ENCODE measurements around the gene MYBPHL.

MYBPHL gene

DNA sequence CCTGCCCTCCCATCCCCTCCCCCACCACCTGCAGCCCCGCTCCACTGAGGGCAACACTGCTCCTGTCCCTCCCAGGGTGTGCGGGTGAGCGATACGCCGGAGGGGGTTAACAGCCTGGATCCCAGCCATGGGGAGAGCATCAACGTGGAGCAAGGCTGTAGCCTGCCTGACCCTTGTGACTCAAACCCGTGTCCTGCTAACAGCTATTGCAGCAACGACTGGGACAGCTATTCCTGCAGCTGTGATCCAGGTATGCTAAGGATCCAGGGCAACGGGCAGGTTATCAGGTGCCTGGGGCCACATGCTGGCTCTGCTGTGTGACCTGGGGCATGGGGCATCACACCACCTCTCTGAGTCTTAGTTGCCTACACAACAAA lies 42.4 kb downstream of the MYBPHL start:
- no peak for DNase-seq (ENCODE audit: low read depth in 2 of 2)

DNA sequence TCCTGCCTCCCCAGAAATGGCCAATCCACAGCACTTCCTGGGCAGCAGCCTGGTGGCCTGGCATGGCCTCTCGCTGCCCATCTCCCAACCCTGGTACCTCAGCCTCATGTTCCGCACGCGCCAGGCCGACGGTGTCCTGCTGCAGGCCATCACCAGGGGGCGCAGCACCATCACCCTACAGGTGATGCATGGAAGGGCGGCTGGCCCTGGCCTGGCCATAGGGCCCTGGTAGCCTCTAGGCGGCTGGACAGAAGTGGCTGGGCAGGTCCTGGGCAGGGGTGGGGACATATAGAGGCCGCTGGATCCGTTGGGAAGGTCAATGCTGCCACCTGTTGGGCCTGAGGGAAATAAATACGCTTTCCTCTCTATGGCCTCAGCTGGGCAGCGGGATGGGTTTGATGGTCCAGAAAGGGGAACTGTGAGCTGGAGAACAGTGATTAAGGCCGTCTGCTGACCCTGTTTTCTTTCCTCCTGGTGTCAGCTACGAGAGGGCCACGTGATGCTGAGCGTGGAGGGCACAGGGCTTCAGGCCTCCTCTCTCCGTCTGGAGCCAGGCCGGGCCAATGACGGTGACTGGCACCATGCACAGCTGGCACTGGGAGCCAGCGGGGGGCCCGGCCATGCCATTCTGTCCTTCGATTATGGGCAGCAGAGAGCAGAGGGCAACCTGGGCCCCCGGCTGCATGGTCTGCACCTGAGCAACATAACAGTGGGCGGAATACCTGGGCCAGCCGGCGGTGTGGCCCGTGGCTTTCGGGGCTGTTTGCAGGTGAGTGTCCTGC lies 43.0 kb downstream of the MYBPHL start:
- DNase-seq (ENCODE audit: low read depth in 2 of 2) = peak; percentile 69 to 78

DNA sequence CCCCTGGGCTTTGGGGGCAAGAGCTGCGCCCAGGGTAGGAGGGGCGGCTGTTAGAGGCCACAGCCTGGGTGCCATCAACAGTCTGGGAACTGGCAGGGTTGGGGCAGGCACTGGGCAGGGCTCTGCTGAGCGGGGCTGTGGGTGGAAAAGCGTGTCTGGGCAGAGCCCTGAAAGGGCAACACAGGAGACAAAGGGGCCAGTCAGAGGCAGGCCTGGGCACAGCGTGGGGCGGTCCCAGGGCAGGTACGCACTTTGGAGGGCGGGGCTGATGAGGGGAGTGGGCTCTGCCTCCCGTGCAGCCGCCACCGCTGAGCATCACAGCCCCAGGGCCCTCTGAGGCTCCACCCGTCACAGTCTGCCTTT lies 43.6 kb downstream of the MYBPHL start:
- DNase-seq (ENCODE audit: low read depth in 2 of 2) = no peak

DNA sequence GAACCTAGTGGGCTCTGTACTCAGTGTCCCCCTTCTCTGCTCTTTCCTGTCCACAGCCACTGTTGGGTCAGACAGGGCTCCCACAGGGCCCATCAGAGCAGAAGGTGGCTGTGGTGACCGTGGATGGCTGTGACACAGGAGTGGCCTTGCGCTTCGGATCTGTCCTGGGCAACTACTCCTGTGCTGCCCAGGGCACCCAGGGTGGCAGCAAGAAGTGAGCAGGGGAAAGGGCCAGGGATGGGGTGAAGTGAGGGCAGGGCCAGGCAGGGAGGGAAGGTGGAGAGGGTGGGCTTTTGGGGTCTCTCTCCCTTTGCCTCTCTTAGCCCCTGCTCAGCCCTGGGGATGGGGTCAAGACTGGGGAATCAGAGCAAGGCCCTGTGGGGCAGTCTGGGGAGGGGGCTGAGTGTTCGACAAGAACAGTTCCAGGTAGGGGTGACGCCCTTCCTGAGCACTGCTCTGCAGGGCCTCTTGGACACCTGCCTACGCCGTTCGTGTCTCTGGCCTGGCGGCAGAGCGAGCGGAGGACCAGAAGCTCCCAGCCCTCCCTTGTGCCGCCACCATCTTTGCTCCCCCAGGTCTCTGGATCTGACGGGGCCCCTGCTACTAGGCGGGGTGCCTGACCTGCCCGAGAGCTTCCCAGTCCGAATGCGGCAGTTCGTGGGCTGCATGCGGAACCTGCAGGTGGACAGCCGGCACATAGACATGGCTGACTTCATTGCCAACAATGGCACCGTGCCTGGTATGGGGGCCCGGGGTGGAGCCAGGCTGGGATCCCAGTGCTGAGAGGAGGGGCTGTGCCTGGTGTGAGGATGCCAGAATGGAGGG lies 44.4 kb downstream of the MYBPHL start:
- DNase-seq (ENCODE audit: low read depth in 2 of 2) = no peak

DNA sequence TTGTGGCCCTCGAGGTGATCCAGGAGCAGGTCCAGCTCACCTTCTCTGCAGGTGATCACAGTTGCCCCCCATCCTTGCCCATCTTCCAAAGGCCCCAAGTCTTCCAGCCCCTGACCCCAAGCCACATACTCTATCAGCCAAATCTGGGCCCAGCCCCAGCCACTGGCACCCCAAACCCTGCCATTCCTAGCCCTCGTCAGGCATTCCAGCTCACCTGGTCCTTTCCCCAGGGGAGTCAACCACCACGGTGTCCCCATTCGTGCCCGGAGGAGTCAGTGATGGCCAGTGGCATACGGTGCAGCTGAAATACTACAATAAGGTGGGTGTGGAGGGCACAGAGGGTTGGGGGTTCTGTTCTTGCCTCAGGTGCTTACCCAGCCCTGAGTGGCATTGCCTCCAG lies 45.2 kb downstream of the MYBPHL start:
- no peak for DNase-seq (ENCODE audit: low read depth in 2 of 2)

DNA sequence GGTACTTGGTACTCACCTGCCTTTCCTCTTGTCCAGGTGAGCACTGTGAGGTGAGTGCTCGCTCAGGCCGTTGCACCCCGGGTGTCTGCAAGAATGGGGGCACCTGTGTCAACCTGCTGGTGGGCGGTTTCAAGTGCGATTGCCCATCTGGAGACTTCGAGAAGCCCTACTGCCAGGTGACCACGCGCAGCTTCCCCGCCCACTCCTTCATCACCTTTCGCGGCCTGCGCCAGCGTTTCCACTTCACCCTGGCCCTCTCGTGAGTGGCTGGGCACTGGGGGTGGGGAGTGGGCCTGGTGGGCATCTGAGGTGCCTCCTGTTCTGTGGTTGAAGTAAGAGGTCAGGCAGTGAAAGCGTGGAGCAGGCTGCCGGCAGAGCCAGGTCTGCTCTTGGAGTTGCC lies 45.8 kb downstream of the MYBPHL start:
- no peak for DNase-seq (ENCODE audit: low read depth in 2 of 2)

DNA sequence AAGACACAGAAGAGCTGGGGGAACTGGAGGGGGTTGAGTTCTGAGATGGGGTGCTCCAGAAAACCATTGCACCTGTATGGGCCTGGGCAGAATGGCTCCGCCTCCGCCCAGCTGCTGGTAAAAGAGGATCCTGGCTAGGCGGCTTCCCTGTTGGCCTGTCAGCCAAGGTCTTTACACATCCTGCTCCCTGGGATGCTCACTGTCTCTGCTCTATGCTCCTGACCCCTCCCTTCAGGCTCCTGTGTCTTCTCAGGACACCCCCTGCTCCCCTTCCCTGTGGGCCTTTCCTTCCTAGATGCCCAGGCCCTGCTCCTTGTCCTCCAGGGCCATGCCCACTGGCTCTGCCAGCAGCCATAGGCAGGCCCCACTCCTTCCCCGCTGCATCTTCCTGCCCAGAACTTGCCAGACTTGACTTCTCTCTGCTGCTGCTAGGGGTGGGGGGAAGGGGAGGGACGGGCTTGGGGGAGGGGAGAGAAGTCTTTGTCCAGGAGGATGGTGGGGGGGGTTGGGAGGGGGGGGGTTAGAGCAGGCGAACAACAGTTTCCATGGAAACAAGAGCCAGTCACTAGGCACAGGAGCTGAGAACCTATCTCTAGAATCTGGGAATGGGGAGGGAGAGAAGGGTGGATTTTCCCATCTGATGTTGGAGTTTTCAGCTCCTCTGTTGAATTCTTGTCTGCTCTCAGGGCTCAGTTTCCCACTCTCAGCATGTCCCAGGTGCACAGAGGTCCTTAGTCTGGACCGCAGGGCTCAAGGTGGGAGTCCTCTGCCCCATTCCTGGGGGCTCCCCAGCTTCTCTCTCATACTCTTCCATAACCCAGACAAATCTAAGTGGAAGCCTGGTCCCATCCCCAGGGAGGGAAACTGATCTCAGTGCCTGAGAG lies 46.9 kb downstream of the MYBPHL start:
- no peak for DNase-seq (ENCODE audit: low read depth in 2 of 2)

DNA sequence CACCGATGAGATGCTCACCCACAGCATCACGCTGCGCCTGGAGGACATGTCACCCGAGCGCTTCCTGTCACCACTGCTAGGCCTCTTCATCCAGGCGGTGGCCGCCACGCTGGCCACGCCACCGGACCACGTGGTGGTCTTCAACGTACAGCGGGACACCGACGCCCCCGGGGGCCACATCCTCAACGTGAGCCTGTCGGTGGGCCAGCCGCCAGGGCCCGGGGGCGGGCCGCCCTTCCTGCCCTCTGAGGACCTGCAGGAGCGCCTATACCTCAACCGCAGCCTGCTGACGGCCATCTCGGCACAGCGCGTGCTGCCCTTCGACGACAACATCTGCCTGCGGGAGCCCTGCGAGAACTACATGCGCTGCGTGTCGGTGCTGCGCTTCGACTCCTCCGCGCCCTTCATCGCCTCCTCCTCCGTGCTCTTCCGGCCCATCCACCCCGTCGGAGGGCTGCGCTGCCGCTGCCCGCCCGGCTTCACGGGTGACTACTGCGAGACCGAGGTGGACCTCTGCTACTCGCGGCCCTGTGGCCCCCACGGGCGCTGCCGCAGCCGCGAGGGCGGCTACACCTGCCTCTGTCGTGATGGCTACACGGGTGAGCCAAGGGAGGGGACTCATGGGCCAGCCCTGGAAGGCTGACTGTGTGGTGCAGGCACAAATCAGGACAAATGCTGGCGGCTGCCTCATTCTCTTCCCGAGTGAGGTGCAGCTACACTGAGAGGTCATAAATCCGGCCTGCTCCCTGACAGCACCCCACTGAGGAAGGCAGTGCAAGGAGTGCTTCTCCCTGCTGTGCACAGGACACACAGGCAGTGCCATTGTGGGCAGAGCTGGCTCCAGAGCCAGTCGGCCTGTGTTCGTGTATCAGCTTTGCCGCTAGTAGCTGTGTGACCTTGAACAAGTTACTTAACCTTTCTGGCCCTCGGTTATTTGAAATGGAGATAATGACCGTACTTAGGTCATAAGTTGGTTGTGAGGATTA lies 48.0 kb downstream of the MYBPHL start:
- DNase-seq (ENCODE audit: low read depth in 2 of 2) = no peak

DNA sequence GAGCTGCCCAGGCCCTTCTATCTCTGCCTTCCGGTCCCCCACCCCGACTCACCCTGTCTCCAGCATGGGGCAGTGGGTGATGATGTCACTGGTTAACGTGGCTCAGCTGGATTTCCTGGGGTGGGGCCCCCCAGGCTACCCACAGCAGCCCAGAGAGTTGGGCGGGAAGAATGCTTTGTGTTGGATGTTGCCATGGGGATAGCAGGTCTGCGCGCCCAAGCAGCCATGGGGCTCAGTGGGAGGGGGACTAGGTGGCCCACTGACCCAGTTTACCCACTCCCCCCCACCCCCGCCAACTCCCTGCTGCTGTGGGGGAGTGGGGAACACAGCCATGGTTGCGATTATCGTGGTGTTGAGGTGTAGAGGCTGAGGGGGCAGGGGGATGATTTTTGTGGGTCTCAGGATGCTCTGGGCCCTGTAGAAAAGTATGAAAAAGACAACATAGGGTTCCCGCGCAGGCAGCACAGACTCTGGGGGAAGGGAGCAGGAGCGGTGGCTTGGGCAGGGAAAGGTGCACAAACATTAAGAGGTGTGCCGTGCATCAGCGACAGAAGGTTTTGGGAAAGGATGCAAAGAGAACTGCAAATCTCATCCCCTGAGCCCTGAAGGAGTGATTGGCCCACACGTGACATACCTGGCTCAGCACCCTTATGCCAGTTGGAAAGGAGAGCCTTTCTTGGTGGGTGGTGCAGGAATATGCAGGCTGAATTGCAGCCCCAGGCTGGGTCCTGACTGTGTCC lies 49.0 kb downstream of the MYBPHL start:
- DNase-seq (ENCODE audit: low read depth in 2 of 2) = no peak

DNA sequence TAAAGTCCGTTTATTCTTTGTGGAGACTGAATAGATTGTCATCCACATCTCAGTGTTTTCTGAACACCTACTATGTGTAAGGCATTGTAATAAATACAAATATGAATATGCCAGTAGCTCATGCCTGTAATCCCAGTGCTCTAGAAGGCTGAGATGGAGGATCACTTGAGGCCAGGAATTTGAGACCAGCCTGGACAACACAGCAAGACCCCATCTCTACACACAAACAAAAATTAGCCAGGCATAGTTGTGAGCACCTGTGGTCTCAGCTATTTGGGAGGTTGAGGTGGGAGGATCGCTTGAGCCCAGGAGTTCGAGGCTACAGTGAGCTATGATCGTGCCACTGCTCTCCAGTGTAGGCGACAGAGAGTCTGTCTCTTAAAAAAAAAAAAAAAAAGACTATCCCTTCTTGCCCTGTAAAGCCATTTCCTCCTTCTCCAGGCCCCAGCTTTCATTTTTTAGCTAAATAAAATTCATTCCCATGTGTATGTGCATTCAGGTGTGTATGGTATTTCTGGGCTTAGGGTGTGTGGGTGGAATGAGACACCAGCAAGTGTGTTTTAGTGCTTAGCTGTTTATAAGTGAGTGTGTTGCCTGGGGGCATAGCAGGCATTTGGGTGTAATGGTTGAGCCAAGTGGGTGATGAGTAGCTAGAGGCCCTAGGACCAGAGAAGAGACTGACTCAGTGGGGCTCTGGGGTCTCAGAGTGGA lies 49.7 kb downstream of the MYBPHL start:
- no peak for DNase-seq (ENCODE audit: low read depth in 2 of 2)

DNA sequence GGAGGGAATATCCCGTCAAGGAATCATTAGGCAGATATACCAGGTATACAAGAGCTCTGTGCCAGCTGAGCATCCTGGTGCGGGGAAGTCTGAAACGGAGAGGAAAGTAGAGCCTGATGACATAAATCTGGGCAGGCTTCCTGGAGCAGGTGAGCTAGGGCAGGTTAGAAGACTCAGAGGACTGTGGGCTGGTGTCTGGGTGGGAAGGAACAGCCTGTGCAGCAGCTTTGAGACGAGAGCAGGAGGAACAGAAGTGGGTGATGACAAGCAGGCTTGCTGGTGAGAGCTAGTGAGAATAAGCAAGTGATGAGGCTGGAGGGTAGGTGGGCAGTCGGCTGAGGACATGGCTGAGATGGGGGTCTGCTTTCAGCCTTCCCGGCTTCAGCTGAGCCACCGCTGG lies 50.7 kb downstream of the MYBPHL start:
- DNase-seq (ENCODE audit: low read depth in 2 of 2) = no peak

DNA sequence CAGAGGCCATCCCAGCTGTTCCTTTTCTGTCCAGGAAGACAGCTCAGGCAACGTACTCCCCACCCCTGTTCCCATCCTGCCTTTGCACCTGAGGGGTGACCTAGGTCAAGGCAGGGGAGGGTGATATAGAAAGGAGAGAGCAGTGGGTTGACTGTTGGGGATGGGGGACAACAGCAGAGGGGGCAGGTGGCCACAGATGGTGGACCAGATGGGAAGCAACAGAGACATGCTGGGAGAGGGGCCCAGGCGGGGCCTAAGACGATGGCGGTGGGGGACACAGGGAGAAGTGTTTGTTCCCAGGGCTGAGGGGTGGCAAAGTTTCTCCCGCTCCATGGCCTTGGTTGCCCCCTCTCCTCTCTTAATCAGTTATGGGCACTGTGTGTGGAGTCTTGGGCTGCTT lies 51.1 kb downstream of the MYBPHL start:
- no peak for DNase-seq (ENCODE audit: low read depth in 2 of 2)

DNA sequence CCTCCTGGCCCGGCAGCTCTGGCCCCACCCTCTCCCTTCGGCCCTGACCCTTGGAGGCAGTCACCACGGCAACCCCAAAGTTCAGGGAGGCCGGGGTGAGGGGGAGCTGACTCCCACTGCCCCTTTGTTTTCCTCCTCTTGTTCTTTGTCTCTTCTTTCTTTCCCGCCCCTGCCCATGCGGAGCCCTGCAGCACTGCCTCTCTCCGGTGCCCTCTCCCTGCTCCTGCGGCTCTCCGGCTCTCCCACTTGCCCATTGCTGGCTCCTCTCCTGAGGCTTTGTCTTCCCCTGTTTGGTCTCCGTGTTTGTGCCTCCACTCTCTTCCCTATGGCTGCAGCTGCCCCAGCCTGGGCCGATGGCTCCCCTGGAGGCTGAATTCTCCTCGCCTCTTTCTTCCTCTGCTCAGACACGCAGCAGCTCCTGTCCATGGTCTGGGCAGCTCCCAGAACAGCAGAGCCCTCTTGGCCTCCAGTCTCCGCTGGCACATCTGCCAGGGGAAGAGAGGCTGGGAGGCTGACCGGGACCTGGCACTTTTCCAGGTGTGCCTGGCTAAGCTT lies 51.6 kb downstream of the MYBPHL start:
- DNase-seq (ENCODE audit: low read depth in 2 of 2) = no peak

DNA sequence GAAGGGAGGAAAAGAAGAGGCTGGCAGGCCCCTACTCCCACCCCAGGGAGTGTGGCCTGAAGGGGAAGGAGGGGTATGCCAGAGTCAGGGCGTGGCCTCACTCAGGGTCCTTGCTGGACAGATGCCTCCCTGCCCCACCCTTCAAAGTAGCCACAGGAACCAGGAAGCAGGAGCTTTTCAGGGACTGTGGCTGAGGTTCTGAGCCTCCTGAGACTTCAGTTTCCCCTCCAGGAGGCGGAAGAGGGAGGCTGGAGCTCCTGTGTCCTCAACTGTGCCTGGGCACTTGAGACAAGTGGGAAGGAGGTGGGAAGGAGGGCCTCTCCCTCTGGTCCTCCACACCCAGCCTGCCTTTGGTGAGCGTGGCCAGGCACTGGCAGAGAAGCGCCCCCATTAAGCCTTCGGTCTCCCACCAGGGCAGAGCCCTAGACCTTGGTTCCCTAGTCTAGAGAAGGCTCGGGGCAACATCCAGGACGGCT lies 52.2 kb downstream of the MYBPHL start:
- no peak for DNase-seq (ENCODE audit: low read depth in 2 of 2)

DNA sequence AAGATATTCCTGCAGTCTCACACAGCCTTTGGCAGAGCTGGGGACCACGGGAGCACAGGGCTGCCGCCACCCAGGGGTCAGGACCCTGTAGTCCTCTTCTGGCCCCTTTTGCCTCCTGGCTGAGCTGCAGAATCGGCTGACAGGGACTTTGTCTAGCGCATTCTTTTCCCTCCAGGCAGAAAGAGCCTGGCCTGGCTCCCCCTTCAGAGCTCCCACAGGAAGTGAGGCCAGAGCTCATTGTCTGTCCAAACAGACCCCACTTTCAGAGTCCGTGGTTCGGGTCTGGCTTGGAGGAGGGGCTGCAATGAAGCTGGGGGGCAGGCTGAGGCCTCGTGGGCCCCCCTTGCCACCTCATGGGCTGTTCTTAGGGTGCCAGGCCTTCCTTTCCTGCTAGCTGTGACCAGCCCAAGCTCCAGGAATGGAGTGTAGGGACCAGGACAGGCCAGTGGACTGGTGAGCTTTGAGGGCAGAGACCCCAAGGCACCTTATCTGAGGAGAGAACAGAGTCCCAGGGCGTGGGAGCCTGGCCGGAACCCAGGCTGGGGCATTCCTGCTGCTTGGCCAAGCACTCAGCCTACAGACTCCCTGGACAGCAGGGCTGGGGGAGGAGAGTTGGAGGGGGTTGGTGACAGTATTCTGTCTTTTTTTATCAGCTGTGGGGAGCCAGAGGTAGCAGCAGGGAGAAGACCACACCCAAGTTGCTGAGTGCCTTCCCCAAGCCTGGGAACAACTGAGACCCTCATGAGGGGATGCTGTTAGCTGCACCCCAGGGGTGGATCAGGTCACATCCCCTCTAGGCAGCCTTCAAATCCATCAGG lies 52.8 kb downstream of the MYBPHL start:
- DNase-seq (ENCODE audit: low read depth in 2 of 2) = no peak

DNA sequence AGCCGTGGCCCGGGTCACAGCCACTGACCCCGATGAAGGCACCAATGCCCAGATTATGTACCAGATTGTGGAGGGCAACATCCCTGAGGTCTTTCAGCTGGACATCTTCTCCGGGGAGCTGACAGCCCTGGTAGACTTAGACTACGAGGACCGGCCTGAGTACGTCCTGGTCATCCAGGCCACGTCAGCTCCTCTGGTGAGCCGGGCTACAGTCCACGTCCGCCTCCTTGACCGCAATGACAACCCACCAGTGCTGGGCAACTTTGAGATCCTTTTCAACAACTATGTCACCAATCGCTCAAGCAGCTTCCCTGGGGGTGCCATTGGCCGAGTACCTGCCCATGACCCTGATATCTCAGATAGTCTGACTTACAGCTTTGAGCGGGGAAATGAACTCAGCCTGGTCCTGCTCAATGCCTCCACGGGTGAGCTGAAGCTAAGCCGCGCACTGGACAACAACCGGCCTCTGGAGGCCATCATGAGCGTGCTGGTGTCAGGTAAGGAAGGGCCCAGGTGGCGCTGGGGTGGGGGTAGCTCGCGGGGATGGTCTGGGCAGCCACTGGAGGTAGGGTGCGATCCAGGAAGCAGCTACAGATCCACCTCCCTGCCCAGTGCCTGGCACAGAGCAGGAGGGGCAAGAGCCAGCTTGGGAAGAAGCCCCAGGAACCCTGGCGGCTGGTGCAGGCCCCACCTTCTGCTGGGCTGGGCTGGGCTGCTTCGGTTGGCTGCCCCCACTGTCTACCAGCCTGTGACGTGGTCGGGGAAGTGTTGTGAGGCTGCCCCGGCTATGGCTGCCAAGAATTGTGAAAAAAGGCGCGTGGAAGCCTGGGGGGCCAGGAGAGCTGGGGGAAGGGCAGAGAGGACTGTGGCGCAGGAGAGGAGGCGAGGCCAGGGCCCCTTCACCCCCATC lies 53.7 kb downstream of the MYBPHL start:
- no peak for DNase-seq (ENCODE audit: low read depth in 2 of 2)

DNA sequence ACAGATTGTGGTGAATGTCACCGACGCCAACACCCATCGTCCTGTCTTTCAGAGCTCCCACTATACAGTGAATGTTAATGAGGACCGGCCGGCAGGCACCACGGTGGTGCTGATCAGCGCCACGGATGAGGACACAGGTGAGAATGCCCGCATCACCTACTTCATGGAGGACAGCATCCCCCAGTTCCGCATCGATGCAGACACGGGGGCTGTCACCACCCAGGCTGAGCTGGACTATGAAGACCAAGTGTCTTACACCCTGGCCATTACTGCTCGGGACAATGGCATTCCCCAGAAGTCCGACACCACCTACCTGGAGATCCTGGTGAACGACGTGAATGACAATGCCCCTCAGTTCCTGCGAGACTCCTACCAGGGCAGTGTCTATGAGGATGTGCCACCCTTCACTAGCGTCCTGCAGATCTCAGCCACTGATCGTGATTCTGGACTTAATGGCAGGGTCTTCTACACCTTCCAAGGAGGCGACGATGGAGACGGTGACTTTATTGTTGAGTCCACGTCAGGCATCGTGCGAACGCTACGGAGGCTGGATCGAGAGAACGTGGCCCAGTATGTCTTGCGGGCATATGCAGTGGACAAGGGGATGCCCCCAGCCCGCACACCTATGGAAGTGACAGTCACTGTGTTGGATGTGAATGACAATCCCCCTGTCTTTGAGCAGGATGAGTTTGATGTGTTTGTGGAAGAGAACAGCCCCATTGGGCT lies 54.5 kb downstream of the MYBPHL start:
- no peak for DNase-seq (ENCODE audit: low read depth in 2 of 2)
